ENCODE measurements around the gene STAB2.

DNA sequence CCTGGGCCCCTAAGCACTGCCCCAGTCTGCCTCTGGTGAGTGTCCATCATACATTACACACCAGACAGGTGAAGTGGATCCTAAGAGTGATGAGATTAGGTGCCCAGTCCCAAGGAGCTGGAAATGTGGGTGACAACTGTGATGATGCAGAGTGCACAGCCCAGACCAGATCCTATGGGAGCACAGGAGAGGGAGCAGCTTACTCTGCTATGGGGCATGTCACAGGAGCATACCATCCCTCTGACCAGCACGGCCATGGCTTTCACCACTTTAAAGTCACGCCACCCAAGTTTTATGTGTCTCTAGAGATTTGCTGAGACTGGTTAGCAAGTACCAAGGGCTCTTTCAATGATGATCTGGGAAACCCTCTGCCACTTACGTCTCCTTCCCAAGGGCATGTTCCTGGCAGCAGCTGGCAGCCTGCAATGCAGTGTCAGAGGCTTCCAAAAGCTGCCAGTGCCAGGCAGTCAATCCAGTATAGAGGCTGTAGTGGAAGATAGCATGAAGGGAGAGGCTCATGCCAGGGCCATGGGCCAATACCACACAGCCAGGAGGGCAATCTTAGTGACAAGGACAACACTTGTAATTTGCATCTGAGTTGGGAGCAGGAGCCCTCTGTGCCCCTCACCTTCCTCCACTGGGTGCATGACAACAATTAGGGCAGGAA is 40.2 kb downstream of the STAB2 start:
- TF ChIP-seq SMC3 (conservative IDR thresholded peaks at IDR 0.05; ENCODE audit: poor library complexity), result no peak
- TF ChIP-seq, protein P1, sequence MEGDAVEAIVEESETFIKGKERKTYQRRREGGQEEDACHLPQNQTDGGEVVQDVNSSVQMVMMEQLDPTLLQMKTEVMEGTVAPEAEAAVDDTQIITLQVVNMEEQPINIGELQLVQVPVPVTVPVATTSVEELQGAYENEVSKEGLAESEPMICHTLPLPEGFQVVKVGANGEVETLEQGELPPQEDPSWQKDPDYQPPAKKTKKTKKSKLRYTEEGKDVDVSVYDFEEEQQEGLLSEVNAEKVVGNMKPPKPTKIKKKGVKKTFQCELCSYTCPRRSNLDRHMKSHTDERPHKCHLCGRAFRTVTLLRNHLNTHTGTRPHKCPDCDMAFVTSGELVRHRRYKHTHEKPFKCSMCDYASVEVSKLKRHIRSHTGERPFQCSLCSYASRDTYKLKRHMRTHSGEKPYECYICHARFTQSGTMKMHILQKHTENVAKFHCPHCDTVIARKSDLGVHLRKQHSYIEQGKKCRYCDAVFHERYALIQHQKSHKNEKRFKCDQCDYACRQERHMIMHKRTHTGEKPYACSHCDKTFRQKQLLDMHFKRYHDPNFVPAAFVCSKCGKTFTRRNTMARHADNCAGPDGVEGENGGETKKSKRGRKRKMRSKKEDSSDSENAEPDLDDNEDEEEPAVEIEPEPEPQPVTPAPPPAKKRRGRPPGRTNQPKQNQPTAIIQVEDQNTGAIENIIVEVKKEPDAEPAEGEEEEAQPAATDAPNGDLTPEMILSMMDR (IDR thresholded peaks at IDR 0.05; ENCODE audit: poor library complexity, severe bottlenecking), result no peak
- TF ChIP-seq EP300 (conservative IDR thresholded peaks at IDR 0.05; ENCODE audit: poor library complexity, severe bottlenecking), result no peak
- no peak for TF ChIP-seq POLR2AphosphoS5 (IDR thresholded peaks at IDR 0.05)
- no peak for TF ChIP-seq TAF1 (IDR thresholded peaks at IDR 0.05; ENCODE audit: low read depth)
- no peak for TF ChIP-seq EZH2 (IDR thresholded peaks at IDR 0.05; ENCODE audit: borderline replicate concordance, insufficient read depth, low read length, poor library complexity, severe bottlenecking)

All from neural cell (in vitro differentiated cells).